Mesenchymal stem cell (in vitro differentiated cells and primary cell): ENCODE results near the gene USP20.

Experiments used
- DNase-seq: peaks from one replicate; pipeline ENCODE4 v3.0.0-alpha.2; 2013
- H2AFZ ChIP-seq: one replicate; pipeline ENCODE4 v1.6.1; 2013; ENCODE audit warnings: low read depth, mild to moderate bottlenecking, control low read depth, inconsistent platforms, low read length, moderate library complexity
- H2AK5ac ChIP-seq: 2 replicates; pipeline ENCODE4 v1.6.1; 2013; ENCODE audit warnings: low read length, moderate library complexity, mild to moderate bottlenecking, inconsistent platforms; ENCODE audit not compliant: severe bottlenecking
- H2BK120ac ChIP-seq: one replicate; pipeline ENCODE4 v1.6.1; 2013; ENCODE audit warnings: low read depth, mild to moderate bottlenecking, inconsistent platforms, low read length, moderate library complexity
- H2BK12ac ChIP-seq, 2 experiments: one replicate each; pipeline ENCODE4 v1.6.1; 2013; ENCODE audit warnings: inconsistent platforms in 2 of 2, low read length in 2 of 2, mild to moderate bottlenecking in 2 of 2, moderate library complexity in 2 of 2, control low read depth in 1 of 2
- H2BK15ac ChIP-seq: one replicate; pipeline ENCODE4 v1.6.1; 2013; ENCODE audit warnings: mild to moderate bottlenecking, low read depth, inconsistent platforms; ENCODE audit not compliant: poor library complexity, severe bottlenecking
- H2BK5ac ChIP-seq: 2 replicates; pipeline ENCODE4 v1.6.1; 2013; ENCODE audit warnings: low read depth, mild to moderate bottlenecking, low read length, control low read depth, inconsistent platforms; ENCODE audit not compliant: poor library complexity, severe bottlenecking
- H3K14ac ChIP-seq, 2 experiments: one replicate each; pipeline ENCODE4 v1.6.1; 2013; ENCODE audit warnings: inconsistent platforms in 2 of 2, low read length in 2 of 2, control low read depth in 1 of 2, mild to moderate bottlenecking in 1 of 2, moderate library complexity in 1 of 2
- H3K18ac ChIP-seq, 2 experiments: one replicate each; pipeline ENCODE4 v1.6.1; 2013; ENCODE audit warnings: inconsistent platforms in 2 of 2, low read length in 2 of 2, control low read depth in 1 of 2, low read depth in 1 of 2, mild to moderate bottlenecking in 1 of 2
- H3K23ac ChIP-seq, 2 experiments: one replicate each; pipeline ENCODE4 v1.6.1; 2013; ENCODE audit warnings: inconsistent platforms in 2 of 2, low read length in 2 of 2, mild to moderate bottlenecking in 2 of 2, moderate library complexity in 2 of 2, control low read depth in 1 of 2
- H3K27ac ChIP-seq: 2 replicates; pipeline ENCODE4 v1.5.1; 2013; ENCODE audit warnings: mild to moderate bottlenecking, moderate library complexity, low read length, control low read depth, inconsistent platforms; ENCODE audit not compliant: poor library complexity, severe bottlenecking
- H3K27me3 ChIP-seq, 2 experiments: 2 replicates each; pipeline versions ENCODE4 v1.6.1 to v1.7.0; 2013; ENCODE audit warnings: low read length in 2 of 2, mild to moderate bottlenecking in 2 of 2, moderate library complexity in 2 of 2, control low read depth in 1 of 2, inconsistent platforms in 1 of 2; ENCODE audit not compliant: control insufficient read depth in 1 of 2, insufficient read depth in 1 of 2
- H3K36me3 ChIP-seq, 2 experiments: 2 replicates each; pipeline versions ENCODE4 v1.6.1 to v1.7.0; 2013; ENCODE audit warnings: low read length in 2 of 2, control low read depth in 1 of 2, inconsistent platforms in 1 of 2, low read depth in 1 of 2, mild to moderate bottlenecking in 1 of 2; ENCODE audit not compliant: insufficient read depth in 2 of 2, control insufficient read depth in 1 of 2
- H3K4ac ChIP-seq, 2 experiments: one replicate each; pipeline ENCODE4 v1.6.1; 2013; ENCODE audit warnings: inconsistent platforms in 2 of 2, low read length in 2 of 2, mild to moderate bottlenecking in 2 of 2, moderate library complexity in 2 of 2, control low read depth in 1 of 2, low read depth in 1 of 2
- H3K4me1 ChIP-seq: 2 replicates; pipeline ENCODE4 v1.6.1; 2013; ENCODE audit warnings: low read depth, low read length, control low read depth; ENCODE audit not compliant: control insufficient read depth, insufficient read depth
- H3K4me2 ChIP-seq: 2 replicates; pipeline ENCODE4 v1.6.1; 2013; ENCODE audit warnings: low read length, mild to moderate bottlenecking, inconsistent platforms; ENCODE audit not compliant: poor library complexity, severe bottlenecking
- H3K4me3 ChIP-seq, 2 experiments: 2 replicates each; pipeline versions ENCODE4 v1.5.1 to v1.7.0; 2013; ENCODE audit warnings: low read length in 2 of 2, mild to moderate bottlenecking in 2 of 2, control low read depth in 1 of 2, low read depth in 1 of 2; ENCODE audit not compliant: insufficient read depth in 1 of 2
- H3K79me1 ChIP-seq: replicated peaks from 2 replicates; pipeline ENCODE4 v1.6.1; 2013; ENCODE audit warnings: mild to moderate bottlenecking, control low read depth, low read length, inconsistent platforms; ENCODE audit not compliant: poor library complexity, severe bottlenecking
- H3K9ac ChIP-seq: 2 replicates; pipeline ENCODE4 v1.7.0; 2013; ENCODE audit warnings: mild to moderate bottlenecking, low read length, moderate library complexity
- H3K9me3 ChIP-seq: 2 replicates; pipeline ENCODE4 v1.7.0; 2013; ENCODE audit warnings: mild to moderate bottlenecking, low read length; ENCODE audit not compliant: control insufficient read depth
- H4K8ac ChIP-seq: one replicate; pipeline ENCODE4 v1.6.1; 2013; ENCODE audit warnings: inconsistent platforms, mild to moderate bottlenecking, low read length, moderate library complexity
- H4K91ac ChIP-seq: one replicate; pipeline ENCODE4 v1.6.1; 2013; ENCODE audit warnings: mild to moderate bottlenecking, low read length, inconsistent platforms
- WGBS: methylation state at CpG from one replicate; pipeline ENCODE4 v1.1.7; 2013; ENCODE audit warnings: mixed read lengths; 5-methylcytosine and 5-hydroxymethylcytosine counted together

The USP20 gene

GRCh38 chr9:129858167-129858962, 23.1 kb downstream of the USP20 start:
- no peak overlapping the region for H2AK5ac ChIP-seq
- H3K23ac ChIP-seq, result no peak overlapping the region
- H3K27me3 ChIP-seq, result no peaks in the 10 kb centered on the region
- no peak overlapping the region for H2BK12ac ChIP-seq
- H3K4me3 ChIP-seq, result no peak overlapping the region
- H2BK120ac ChIP-seq, result no peak overlapping the region
- peaks cover 13% of the 10 kb centered on the region for H3K4me1 ChIP-seq
- no peaks in the 10 kb centered on the region for H3K9me3 ChIP-seq
- H3K27ac ChIP-seq, result no peak overlapping the region
- H2BK5ac ChIP-seq, result no peak overlapping the region
- no peak overlapping the region for H2AFZ ChIP-seq
- 89% methylated on average over 11 of the region's 11 CpGs for WGBS
- H4K8ac ChIP-seq, result no peak overlapping the region
- no peak overlapping the region for H3K18ac ChIP-seq
- no peak overlapping the region for H2BK15ac ChIP-seq
- no peaks in the 10 kb centered on the region for H3K79me1 ChIP-seq
- H3K4me2 ChIP-seq, result no peak overlapping the region
- DNase-seq, result no peak
- no peak overlapping the region for H3K9ac ChIP-seq
- no peak overlapping the region for H3K14ac ChIP-seq
- H3K36me3 ChIP-seq, result peaks cover 52 to 80% of the 10 kb centered on the region in 2 experiments
- no peak overlapping the region for H3K4ac ChIP-seq
- no peak overlapping the region for H4K91ac ChIP-seq

GRCh38 chr9:129860653-129861446, 25.6 kb downstream of the USP20 start:
- H3K18ac ChIP-seq, result no peak overlapping the region
- H2BK12ac ChIP-seq, result no peak overlapping the region
- H3K14ac ChIP-seq, result no peak overlapping the region
- H3K23ac ChIP-seq, result no peak overlapping the region
- peaks cover 48 to 74% of the 10 kb centered on the region in 2 experiments for H3K36me3 ChIP-seq
- no peak overlapping the region for H3K4me2 ChIP-seq
- no peak overlapping the region for H4K8ac ChIP-seq
- no peak overlapping the region for H2AFZ ChIP-seq
- no peak overlapping the region for H2BK15ac ChIP-seq
- peaks cover 15% of the 10 kb centered on the region for H3K4me1 ChIP-seq
- H2BK5ac ChIP-seq, result no peak overlapping the region
- WGBS, result 72% methylated on average over 10 of the region's 11 CpGs
- no peaks in the 10 kb centered on the region for H3K9me3 ChIP-seq
- H3K27ac ChIP-seq, result no peak overlapping the region
- H3K9ac ChIP-seq, result no peak overlapping the region
- DNase-seq, result no peak
- no peaks in the 10 kb centered on the region for H3K27me3 ChIP-seq
- H3K79me1 ChIP-seq, result no peaks in the 10 kb centered on the region
- no peak overlapping the region for H2BK120ac ChIP-seq
- H4K91ac ChIP-seq, result no peak overlapping the region
- H2AK5ac ChIP-seq, result no peak overlapping the region
- H3K4me3 ChIP-seq, result no peak overlapping the region
- no peak overlapping the region for H3K4ac ChIP-seq

- Histone ChIP-seq H3K4ac (no peak overlapping the region), H3K23ac (no peak overlapping the region), H2BK12ac (no peak overlapping the region), H3K79me1 (no peaks in the 10 kb centered on the region), H3K27ac (no peak overlapping the region), H3K4me2 (no peak overlapping the region), H3K27me3 (no peaks in the 10 kb centered on the region), H2BK15ac (no peak overlapping the region), H3K36me3 (peaks cover 49 to 74% of the 10 kb centered on the region in 2 experiments), H3K4me1 (peaks cover 15% of the 10 kb centered on the region), H3K18ac (no peak overlapping the region), H3K9ac (no peak overlapping the region), H3K4me3 (no peak overlapping the region), H2AFZ (no peak overlapping the region), H2BK5ac (no peak overlapping the region), H3K14ac (no peak overlapping the region), H3K9me3 (no peaks in the 10 kb centered on the region), H2BK120ac (no peak overlapping the region), H2AK5ac (no peak overlapping the region), H4K91ac (no peak overlapping the region), H4K8ac (no peak overlapping the region)
- 74% methylated on average over 12 of the region's 12 CpGs for WGBS
- DNase-seq, result no peak
Measured at GRCh38 chr9:129861447-129861827, 26.2 kb downstream of the USP20 start.

GRCh38 chr9:129863059-129863690, 27.9 kb downstream of the USP20 start:
- Histone ChIP-seq H3K36me3 (peaks cover 52 to 62% of the 10 kb centered on the region in 2 experiments), H3K9ac (no peak overlapping the region), H2BK5ac (no peak overlapping the region), H2BK15ac (no peak overlapping the region), H3K14ac (no peak overlapping the region), H2AFZ (no peak overlapping the region), H2AK5ac (peak overlapping the region; percentile 3), H4K8ac (no peak overlapping the region), H3K27ac (peak overlapping the region; percentile 55), H3K4me1 (peaks cover 20% of the 10 kb centered on the region), H3K23ac (no peak overlapping the region), H3K9me3 (no peaks in the 10 kb centered on the region), H3K4ac (no peak overlapping the region), H3K4me3 (no peak overlapping the region), H2BK120ac (peak overlapping the region; percentile 43), H3K18ac (peak overlapping the region in 1 of 2 experiments; percentile 13), H3K27me3 (no peaks in the 10 kb centered on the region), H4K91ac (no peak overlapping the region), H3K4me2 (no peak overlapping the region), H2BK12ac (peak overlapping the region in 1 of 2 experiments; percentile 7), H3K79me1 (no peaks in the 10 kb centered on the region)
- 12% methylated on average over 14 of the region's 14 CpGs for WGBS
- peak; percentile 90 for DNase-seq
